ENCODE data around the gene PEAK1.
"Not testable (repeated sequence)": the region's sequence is repeated elsewhere in the genome, so short reads cannot be mapped to it uniquely, and the experiment has no call there.

PEAK1 gene

DNA sequence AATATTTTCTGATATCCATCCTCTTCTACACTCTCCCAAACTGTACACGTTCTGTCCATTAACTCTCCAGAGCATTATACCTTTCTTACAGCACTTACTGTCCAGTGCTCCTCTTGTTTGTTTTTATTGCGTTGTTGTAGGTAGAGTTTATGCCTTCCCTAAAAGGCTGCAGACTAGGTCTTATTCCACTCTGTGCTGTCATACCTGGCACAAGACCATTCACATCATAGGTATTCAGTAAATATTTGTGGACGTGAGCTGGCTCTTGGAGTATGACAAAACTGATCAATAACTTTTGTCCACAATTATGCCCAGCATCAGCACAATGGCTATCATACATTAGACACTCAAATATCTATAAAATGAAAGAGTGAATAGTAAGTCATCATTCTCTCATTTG lies 5.2 kb upstream of the PEAK1 start:
- DNase-seq, result no peak

DNA sequence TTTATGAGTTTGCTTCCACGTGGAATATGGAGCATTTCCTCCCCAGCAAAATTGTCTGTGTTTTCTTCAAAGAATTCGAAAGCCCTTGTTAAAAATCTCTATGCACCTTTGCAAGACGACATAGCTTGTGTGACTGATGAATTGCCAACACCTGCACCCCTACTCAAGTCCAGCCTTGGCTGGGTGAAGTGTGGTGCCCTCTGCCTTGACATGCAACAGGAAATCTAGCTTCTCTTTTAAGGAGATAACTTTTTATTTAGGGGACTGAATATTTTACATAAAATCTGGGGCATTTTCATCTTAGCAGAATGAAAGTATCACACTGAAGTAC lies 1.4 kb upstream of the PEAK1 start:
- no peak for DNase-seq

DNA sequence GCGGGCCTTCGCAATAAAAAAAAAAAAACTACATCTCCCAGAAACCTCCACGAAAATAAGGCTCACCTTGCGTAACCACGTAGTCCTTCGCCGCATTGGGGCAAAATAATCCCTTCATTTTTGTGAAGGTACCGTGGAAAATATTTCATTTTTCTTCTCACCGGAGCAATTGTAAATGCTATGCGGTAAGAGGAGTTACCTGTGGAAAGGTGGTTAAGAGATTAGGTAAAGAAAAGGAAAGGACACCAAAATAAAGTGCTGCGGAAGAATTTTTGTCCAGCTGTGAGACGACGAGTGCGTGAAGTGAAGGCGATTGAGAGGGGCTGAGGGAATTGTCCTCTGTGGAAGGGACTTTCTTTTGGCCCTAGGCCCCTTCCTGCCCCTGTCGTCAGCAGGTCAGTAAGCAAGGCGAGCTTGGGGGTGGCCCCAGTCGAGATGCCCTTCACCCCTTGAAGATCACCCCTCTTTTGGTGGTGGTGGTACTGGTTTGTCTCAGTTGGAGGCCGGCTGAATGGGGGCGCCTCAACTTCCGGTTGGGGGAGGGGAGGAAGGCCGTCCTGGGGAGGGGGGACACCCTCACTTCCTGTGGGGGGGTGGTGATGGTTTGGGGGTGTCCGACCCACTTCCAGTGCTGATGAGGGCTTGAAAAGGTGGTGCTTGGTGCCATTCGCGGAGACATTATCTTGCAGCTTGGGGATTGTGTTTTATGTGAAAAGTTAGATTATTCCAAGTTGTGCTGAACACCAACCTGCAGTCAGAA lies 886 bp upstream of the PEAK1 start, which contains the start of gene HMG20A:
Gene HMG20A, plus strand, starts transcription at position 279 of the 760 bp plus-strand sequence. CDS start 37,520 bp downstream, outside the sequence.
- no peak for DNase-seq

DNA sequence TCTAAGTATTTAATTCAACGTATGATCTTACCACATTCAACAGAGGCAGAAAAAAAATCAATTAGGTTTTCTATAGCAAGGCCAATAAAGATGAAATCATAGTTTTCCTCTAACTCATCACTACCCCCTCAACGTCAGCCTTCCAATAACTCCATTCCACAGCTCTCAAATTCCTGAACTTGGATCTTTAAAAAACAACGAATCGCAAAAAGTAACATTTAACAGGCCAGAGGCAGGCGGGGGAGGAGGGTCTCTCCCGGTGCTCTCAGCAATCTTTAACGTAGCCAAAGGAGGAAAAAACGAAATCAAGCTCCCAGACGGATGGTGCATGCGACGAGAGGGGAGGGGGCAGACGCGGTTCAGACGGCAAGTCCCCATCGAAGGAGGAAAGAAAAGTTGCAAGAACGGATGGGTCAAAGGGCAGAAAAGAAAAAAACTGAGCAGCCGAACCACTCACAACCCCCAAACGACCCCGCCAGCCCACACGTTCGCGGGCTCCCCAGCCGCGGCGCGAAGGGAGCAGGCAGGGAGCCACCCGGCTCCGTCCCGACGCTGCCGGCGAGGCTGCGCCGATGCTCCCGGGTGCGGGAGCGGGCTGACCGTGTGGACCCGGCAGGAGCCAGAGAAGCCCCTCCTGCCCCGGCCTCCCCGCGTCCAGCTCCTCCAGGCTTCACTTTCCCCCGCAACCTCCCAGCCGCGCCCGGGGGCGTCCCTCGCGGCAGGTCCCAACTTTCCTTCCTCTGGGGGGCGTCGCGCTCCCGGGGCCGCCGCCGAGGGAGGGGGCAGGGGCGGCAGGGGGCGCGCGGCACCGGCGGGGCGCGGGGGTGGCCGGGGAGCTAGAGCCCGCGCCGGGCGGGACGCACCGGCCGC lies 703 bp downstream of the PEAK1 start:
- peak; percentile 33 for DNase-seq

DNA sequence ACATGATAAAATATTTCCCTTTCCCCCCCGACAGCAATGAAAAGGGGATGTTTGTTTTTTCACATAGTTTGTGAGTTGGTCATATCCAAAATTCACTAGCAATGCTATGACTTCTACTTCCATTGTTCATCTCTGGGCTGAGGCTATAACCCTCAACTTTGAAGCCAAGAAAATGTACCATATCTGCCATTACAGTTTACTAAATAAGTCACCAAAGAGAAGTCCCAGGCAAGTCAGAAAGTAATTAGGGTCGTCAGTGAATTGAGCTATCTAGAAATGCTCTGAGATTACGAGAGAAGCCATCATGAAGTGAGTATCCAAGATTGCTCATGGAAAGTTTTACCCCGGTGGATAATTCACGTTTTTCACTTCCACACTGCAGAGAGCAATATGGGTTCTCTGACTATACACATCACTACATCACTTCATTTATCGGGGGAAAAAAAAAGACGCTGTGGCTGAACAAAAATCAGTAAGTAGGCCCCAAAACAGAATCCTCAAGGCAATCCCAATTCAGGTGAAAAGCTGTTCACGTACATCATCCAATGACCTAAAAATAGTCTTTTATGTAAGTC lies 1.4 kb downstream of the PEAK1 start:
- no peak for DNase-seq

DNA sequence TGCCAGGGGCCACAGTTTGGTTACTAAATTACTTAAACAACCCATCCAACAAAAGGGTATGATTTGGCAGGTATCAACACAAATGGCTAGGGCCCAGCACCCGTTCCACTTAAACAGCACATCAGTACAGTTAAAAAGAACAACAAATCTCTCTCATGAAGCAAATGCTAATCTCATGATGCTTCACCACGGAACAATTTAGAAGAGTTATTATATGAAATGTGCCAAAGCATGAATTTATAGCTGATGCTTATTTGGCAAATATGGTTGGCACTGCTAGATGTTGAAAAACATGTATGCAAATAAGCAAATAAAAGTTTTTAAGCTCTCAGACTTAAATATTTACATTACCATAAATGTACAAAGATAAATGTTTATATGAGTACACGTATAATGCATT lies 2.3 kb downstream of the PEAK1 start:
- DNase-seq, result no peak

DNA sequence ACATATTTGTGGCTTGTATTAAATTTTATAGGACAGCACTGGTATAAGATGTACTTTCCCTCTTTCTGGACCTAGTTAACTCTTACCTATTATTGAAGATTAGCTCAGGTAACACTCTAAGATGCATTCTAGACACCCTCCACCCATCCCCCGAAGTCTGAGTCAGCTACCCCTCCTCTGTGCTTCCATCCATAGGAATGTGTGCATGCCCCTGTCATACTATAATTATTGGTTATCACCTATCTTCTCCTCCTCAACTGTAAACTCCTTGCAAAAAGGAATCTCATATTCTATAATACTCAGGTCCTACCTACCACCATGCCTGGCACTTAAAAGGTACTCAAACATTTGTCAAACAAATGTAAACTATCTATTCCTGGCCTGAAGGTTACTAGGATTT lies 3.0 kb downstream of the PEAK1 start:
- no peak for DNase-seq

DNA sequence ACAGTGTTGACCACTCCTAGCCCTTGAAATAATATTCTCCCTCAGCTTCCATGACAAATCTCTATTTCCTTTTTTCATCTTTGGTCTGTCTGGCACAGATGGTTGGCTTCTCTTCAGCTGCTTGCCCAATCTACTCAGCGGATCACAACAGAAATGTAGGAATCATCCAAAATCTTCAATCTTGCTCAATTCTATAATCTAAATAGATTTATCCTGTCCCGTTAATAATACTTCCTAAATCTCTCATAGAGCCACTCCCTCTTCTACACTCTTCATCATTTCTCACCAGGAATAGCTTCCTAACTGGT lies 3.8 kb downstream of the PEAK1 start:
- no peak for DNase-seq

DNA sequence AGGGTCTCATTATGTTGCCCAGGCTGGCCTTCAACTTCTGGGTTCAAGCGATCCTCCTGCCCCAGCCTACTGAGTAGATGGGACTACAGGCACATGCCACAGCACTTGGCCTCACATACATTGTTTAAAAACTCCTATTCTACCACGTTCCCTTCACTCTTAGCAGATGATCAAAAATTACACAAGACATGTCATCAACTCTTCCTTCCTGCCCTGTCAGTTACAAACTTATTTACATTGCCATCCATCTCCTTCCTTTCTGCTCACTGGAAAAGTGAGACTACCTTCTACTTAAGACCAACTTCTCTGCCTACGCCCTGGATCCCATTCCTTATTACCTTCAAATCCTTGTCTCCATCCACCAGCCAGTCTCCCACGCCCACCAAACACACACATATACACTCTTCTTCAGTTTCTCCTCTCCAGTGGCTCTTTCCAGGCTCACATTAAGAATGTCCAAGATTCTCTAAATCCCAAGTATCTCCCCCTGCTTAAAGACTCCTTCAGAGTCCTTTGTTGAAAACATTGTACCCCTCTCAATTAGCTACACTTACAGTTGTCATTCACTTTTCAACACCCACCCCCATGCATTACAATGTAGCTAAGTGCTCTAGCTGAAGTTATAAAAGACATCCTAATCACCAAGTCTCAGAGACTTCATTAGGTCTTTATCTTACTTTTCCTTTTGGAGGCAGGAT lies 4.3 kb downstream of the PEAK1 start:
- DNase-seq, result no peak

DNA sequence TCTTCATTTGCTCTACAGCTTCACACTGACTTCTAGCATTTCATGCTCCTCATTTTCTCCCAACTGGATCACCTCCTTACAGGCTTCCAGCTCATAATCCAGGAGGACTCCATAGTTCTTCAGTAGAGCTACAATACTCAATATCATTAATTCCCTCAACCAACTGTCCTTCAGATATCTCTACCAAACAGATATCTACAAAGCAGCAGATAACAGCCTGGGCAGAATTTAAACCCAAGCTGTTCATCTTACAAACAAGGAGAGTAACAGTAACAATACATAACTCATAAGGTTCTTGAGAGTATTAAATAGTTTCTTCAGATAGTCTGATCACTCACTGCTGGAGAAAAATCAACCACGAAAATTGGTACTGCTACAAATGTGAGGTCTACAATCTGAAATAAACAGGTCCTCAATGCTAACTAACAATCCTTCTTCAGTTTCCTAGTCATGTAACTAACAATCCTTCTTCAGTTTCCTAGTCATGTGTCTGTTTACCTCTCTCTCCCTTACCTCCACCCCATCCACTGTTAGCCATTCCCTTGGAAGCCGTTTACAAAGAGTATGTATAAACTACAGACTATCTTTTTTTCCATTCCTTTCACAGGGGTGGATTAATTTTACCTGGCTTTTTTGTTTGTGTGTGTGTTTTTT lies 5.0 kb downstream of the PEAK1 start:
- DNase-seq, result no peak

DNA sequence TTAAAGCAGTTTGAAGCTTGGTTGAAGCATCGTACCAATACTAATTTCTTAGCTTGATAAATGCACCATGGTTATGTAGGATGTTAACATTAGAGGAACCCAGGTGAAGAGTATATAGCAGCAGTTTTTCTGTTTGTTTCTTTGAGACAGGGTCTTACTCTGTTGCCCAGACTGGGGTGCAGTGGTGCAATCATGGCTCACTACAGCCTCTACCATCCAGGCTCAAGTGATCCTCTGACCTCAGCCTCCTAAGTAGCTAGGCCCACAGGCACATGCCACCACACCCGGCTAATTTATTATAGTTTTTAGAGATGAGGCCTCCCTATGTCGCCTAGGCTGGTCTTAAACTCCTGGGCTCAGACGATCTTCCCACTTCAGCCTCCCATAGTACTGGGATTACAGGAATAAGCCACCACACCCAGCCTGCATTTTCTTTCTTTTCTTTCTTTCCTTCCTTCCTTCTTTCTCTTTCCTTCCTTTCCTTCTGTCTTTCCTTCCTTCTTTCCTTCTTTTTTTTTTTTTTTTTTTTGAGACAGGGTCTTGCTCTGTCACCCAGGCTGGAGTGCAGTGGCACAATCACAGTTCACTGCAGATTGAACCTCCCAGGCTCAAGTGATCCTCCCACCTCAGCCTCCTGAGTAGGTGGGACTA lies 6.1 kb downstream of the PEAK1 start:
- no peak for DNase-seq

DNA sequence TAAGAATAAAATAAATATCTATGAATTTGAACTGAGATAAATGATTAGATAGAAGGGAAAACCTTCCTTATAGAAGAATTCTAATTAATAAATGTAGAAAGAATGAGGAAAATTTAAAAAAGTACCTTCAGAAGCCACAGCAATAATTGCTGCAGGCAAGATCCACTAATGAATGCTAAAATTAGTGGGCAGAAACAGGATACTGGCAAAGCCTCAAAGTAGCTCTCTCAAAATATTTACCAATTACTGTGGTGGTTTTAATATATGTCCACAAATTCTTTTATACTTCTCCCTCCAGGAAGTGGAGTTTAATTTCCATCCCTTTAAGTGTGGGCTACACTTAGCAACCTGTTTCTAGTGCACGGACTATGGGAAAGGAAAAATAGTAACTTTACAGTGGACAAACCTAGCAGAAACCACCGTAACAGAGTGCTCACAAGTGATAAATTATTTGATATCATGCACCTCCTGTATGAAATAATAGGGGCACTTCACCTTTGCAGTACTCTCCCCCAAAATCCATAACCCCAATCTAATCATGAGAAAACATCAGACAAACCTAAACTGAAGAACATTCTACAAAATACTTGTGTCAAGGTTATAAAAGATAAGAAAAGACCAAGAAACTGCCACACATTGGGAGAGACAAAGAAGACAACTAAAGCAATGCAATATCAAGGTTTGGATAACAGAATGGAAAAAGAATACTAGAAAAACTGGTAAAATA lies 6.8 kb downstream of the PEAK1 start:
- no peak for DNase-seq

DNA sequence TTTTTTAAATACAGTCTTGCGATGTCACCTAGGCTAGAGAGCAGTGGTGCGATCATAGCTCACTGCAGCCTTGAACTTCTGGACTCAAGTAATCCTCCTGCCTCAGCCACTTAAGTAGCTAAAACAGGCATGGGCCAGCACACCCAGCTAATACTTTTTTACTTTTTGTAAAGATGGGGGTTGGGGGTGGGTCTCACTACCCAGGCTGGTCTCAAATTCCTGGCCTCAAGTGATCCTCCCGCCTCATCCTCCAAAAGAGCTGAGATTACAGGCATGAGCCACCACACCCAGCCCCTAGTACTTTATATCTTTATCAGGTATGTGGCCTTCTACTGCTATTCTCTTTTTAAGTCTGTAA lies 8.3 kb downstream of the PEAK1 start:
- no peak for DNase-seq

DNA sequence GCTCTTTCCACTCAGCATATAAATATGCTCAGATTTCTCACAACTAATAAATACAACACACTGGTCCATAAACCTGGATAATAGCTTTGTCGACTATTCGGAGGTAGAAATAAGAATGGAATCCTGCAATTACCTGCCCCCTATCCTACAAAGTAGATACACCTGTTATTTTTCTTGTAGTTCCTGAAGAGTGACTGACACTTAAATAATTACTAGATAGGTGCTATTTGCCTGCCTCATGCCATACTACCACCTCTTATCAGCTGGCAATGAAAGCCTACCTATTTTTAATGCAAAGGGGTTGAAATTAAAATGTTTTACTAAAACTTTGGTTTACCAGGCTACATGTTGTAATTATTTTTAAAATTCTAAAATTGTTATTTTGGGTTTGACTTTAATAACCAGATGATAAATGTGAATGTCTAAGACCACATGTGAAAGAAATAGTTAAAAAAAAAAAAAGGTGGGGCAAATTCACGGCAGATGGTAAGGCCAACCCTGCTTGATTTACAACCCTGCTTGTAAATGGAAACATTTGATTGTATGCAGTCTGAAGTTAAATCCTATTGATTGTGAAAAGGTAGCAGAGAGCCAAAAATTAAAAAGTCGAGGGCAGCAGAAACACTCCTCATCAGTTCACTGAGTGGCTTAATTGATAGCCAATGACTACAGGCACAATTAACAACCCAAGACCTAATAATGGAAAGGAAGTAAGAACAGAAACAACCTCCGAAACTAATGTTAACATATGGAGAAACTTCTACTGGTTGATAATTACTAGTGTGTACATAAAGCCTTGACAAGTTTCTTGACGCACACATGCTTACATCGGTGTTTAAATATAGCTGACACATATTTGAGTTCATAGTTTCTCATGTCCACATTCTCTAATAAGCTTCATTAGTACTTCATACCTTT lies 8.9 kb downstream of the PEAK1 start:
- no peak for DNase-seq

DNA sequence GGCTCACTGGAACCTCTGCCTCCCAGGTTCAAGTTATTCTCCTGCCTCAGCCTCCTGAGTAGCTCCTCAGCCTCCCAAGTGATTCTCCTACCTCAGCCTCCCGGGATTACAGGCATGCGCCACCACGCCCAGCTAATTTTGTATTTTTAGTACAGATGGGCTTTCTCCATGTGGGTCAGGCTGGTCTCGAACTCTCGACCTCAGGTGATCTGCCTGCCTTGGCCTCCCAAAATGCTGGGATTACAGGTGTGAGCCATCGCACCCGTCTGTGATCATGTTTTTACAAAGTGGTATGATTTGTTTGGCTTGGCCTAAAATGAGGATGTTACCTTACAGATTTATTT lies 9.8 kb downstream of the PEAK1 start:
- not testable (repeated sequence) for DNase-seq

DNA sequence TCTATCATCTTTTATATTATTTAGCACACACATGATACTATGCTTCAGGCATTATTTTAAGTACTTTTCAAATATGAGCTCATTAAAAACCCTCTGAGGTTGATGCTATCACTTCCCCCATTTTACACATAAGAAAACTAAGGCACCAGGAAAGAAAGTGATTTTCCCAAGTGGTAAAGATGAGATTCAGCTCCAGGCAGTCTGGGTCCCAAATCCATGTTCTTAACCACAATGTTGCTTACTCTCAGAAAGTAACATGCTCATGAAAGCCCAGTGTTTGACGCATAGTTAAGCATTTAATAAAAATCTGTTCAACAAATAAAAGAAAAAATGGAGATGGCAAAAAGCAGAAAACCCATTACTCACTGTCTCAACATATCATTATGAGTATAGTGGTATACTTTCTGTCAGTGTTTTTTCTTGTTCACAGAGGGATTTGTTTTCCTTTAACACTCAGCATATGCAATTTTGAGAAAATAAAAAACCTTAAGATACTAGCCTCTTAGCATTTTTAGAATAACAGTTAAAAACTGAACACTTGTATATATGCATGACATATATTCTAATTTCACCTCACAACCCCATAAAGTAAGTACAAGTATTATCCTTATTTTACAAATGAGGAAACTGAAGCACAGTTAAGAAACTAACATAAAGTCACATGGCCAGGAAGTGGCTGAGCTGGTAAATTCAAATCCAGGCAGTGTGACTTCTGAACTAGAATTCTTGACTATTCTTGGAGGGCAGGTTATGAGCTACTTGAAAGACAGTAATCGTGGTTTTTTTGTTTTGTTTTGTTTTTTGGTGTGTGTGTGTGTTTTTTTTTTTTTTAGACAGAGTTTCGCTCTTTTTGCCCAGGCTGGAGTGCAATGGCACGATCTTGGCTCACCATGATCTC lies 10.4 kb downstream of the PEAK1 start:
- DNase-seq, result no peak

DNA sequence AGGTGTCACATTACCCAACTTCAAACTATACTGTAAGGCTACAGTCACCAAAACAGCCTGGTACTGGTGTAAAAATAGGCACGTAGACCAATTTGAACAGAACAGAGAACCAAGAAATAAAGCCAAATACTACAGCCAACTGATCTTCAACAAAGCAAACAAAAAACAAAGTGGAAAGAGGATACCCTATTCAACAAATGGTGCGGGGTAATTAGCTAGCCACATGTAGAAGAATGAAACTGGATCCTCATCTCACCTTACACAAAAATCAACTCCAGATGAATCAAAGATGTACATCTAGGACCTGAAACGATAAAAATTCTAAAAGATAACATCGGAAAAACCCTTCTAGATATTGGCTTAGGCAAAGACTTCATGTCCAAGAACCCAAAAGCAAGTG lies 13.1 kb downstream of the PEAK1 start:
- no peak for DNase-seq

DNA sequence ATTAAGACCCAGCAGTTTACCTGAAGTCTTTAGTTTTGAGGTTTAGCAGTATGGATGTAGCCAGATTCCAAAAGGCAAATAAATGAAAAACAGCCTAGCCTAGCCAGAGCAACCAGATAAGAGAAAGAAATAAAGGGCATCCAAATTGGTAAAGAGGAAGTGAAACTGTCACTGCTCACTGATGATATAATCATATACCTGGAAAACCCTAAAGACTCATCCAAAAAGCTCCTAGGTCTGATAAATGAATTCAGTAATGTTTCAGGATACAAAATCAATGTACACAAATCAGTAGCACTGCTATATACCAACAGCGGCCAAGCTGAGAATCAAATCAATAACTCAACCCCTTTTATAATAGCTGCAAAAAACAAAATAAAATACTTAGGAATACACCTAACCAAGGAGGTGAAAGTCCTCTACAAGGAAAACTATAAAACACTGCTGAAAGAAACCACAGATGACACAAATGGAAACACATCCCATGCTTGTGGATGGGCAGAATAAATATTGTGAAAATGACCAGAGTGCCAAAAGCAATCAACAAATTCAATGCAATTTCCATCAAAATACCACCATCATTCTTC lies 13.6 kb downstream of the PEAK1 start:
- not testable (repeated sequence) for DNase-seq

DNA sequence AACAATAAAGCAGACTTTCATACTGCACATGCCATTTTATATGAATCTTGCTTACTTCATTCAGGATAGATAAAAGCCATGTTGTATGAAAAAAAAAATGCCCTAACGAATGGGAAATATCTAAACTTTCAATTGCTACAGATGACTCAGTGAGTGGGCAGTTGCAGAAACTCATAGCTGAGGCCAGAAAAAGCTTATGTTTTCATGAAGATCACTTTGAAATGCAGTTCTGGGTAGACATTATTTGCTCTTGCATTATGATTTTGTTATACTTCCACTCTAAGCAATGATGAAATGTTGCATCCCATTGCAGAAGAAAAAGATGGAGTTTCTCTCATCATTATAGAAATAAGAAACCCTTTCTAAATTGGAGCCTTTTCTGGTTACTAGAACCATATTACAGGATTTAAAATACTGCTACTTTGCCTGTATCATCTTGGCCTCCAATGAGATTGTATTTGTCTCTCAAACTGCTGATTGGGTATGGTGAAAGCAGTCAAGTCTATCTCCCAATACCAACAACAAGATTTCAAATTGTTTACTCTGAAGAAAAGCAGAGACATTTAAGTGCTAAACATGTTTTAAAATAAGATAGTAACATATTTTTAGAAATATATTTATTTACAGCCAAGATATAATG lies 17.0 kb downstream of the PEAK1 start:
- no peak for DNase-seq

Data from 8988T (cell line).